ENCODE data around the gene BPGM.
"Not testable (repeated sequence)": the region's sequence is repeated elsewhere in the genome, so short reads cannot be mapped to it uniquely, and the experiment has no call there.

BPGM gene

GRCh38 chr7:134665045-134665444 lies 18.4 kb downstream of the BPGM start:
- not testable (repeated sequence) for H3K36me3 ChIP-seq (ENCODE audit: insufficient read depth, low read length); H3K9ac ChIP-seq (ENCODE audit: low read depth, low read length); H3K9me3 ChIP-seq (ENCODE audit: control insufficient read depth, insufficient read depth, low read length)
- H3K4me1 ChIP-seq (ENCODE audit: insufficient read depth, low read length): peaks cover 11% of the 10 kb centered on the region; the same call in 1 of the 2 replicates

GRCh38 chr7:134667899-134668298 lies 21.2 kb downstream of the BPGM start:
- Histone ChIP-seq H3K9ac (ENCODE audit: low read depth, low read length) (no peak overlapping the region), H3K36me3 (ENCODE audit: insufficient read depth, low read length) (no peaks in the 10 kb centered on the region), H3K9me3 (ENCODE audit: control insufficient read depth, insufficient read depth, low read length) (no peaks in the 10 kb centered on the region), H3K4me1 (ENCODE audit: insufficient read depth, low read length) (peaks cover 13% of the 10 kb centered on the region; the same call in 1 of the 2 replicates)

- H3K9me3 ChIP-seq (ENCODE audit: control insufficient read depth, insufficient read depth, low read length): peaks cover 2% of the 10 kb centered on the region; the same call in 1 of the 2 replicates
- peaks cover 13% of the 10 kb centered on the region; the same call in 1 of the 2 replicates for H3K4me1 ChIP-seq (ENCODE audit: insufficient read depth, low read length)
- 0 out of 2 replicates have a peak, but pooled peaks cover 2% of the 10 kb centered on the region for H3K36me3 ChIP-seq (ENCODE audit: insufficient read depth, low read length)
- H3K9ac ChIP-seq (ENCODE audit: low read depth, low read length): no peak overlapping the region
These were observed 22.7 kb downstream of the BPGM start for GRCh38 chr7:134669388-134669787.

- Histone ChIP-seq H3K9ac (ENCODE audit: low read depth, low read length) (no peak overlapping the region), H3K9me3 (ENCODE audit: control insufficient read depth, insufficient read depth, low read length) (peaks cover 2% of the 10 kb centered on the region; the same call in 1 of the 2 replicates), H3K36me3 (ENCODE audit: insufficient read depth, low read length) (0 out of 2 replicates have a peak, but pooled peaks cover 2% of the 10 kb centered on the region), H3K4me1 (ENCODE audit: insufficient read depth, low read length) (peaks cover 13% of the 10 kb centered on the region; the same call in 1 of the 2 replicates)
These were observed 23.3 kb downstream of the BPGM start for GRCh38 chr7:134669845-134670373.

- Histone ChIP-seq H3K9ac (ENCODE audit: low read depth, low read length) (no peak overlapping the region), H3K4me1 (ENCODE audit: insufficient read depth, low read length) (peaks cover 18% of the 10 kb centered on the region; the same call in 1 of the 2 replicates), H3K9me3 (ENCODE audit: control insufficient read depth, insufficient read depth, low read length) (peaks cover 2% of the 10 kb centered on the region; the same call in 1 of the 2 replicates), H3K36me3 (ENCODE audit: insufficient read depth, low read length) (0 out of 2 replicates have a peak, but pooled peaks cover 2% of the 10 kb centered on the region)
These were observed 25.0 kb downstream of the BPGM start for GRCh38 chr7:134671609-134672008.

GRCh38 chr7:134674424-134674823 lies 27.8 kb downstream of the BPGM start:
- Histone ChIP-seq H3K4me1 (ENCODE audit: insufficient read depth, low read length) (peaks cover 18% of the 10 kb centered on the region), H3K9ac (ENCODE audit: low read depth, low read length) (no peak overlapping the region), H3K36me3 (ENCODE audit: insufficient read depth, low read length) (0 out of 2 replicates have a peak, but pooled peaks cover 2% of the 10 kb centered on the region), H3K9me3 (ENCODE audit: control insufficient read depth, insufficient read depth, low read length) (peaks cover 2% of the 10 kb centered on the region; the same call in 1 of the 2 replicates)

GRCh38 chr7:134676743-134677142 lies 30.1 kb downstream of the BPGM start:
- peaks cover 10% of the 10 kb centered on the region for H3K4me1 ChIP-seq (ENCODE audit: insufficient read depth, low read length)
- 0 out of 2 replicates have a peak, but pooled peaks cover 2% of the 10 kb centered on the region for H3K36me3 ChIP-seq (ENCODE audit: insufficient read depth, low read length)
- H3K9ac ChIP-seq (ENCODE audit: low read depth, low read length): no peak overlapping the region
- H3K9me3 ChIP-seq (ENCODE audit: control insufficient read depth, insufficient read depth, low read length): peaks cover 2% of the 10 kb centered on the region; the same call in 1 of the 2 replicates

GRCh38 chr7:134678115-134678514 lies 31.5 kb downstream of the BPGM start:
- Histone ChIP-seq H3K9ac (ENCODE audit: low read depth, low read length) (no peak overlapping the region), H3K36me3 (ENCODE audit: insufficient read depth, low read length) (0 out of 2 replicates have a peak, but pooled peaks cover 2% of the 10 kb centered on the region), H3K9me3 (ENCODE audit: control insufficient read depth, insufficient read depth, low read length) (peaks cover 2% of the 10 kb centered on the region; the same call in 1 of the 2 replicates), H3K4me1 (ENCODE audit: insufficient read depth, low read length) (peaks cover 10% of the 10 kb centered on the region)

- H3K9me3 ChIP-seq (ENCODE audit: control insufficient read depth, insufficient read depth, low read length): peaks cover 2% of the 10 kb centered on the region; the same call in 1 of the 2 replicates
- H3K9ac ChIP-seq (ENCODE audit: low read depth, low read length): no peak overlapping the region
- H3K36me3 ChIP-seq (ENCODE audit: insufficient read depth, low read length): no peaks in the 10 kb centered on the region
- H3K4me1 ChIP-seq (ENCODE audit: insufficient read depth, low read length): peaks cover 10% of the 10 kb centered on the region
These were observed 32.4 kb downstream of the BPGM start for GRCh38 chr7:134679006-134679405.

- H3K36me3 ChIP-seq (ENCODE audit: insufficient read depth, low read length): no peaks in the 10 kb centered on the region
- no peak overlapping the region for H3K9ac ChIP-seq (ENCODE audit: low read depth, low read length)
- no peaks in the 10 kb centered on the region for H3K9me3 ChIP-seq (ENCODE audit: control insufficient read depth, insufficient read depth, low read length)
These were observed 37.5 kb downstream of the BPGM start for GRCh38 chr7:134684165-134684564.

GRCh38 chr7:134685250-134685649 lies 38.6 kb downstream of the BPGM start:
- H3K4me1 ChIP-seq (ENCODE audit: insufficient read depth, low read length): no peaks in the 10 kb centered on the region
- no peaks in the 10 kb centered on the region for H3K9me3 ChIP-seq (ENCODE audit: control insufficient read depth, insufficient read depth, low read length)
- no peak overlapping the region for H3K9ac ChIP-seq (ENCODE audit: low read depth, low read length)
- H3K36me3 ChIP-seq (ENCODE audit: insufficient read depth, low read length): no peaks in the 10 kb centered on the region

More at GRCh38 chr7:134684165-134684564, 37.5 kb downstream of the BPGM start:
- H3K4me1 ChIP-seq (ENCODE audit: insufficient read depth, low read length): no peaks in the 10 kb centered on the region

- Histone ChIP-seq H3K9ac (ENCODE audit: low read depth, low read length) (no peak overlapping the region), H3K9me3 (ENCODE audit: control insufficient read depth, insufficient read depth, low read length) (no peaks in the 10 kb centered on the region), H3K36me3 (ENCODE audit: insufficient read depth, low read length) (no peaks in the 10 kb centered on the region), H3K4me1 (ENCODE audit: insufficient read depth, low read length) (no peaks in the 10 kb centered on the region)
These were observed 40.1 kb downstream of the BPGM start for GRCh38 chr7:134686786-134687185.

GRCh38 chr7:134689550-134689949 lies 42.9 kb downstream of the BPGM start:
- H3K9me3 ChIP-seq (ENCODE audit: control insufficient read depth, insufficient read depth, low read length); H3K4me1 ChIP-seq (ENCODE audit: insufficient read depth, low read length); H3K9ac ChIP-seq (ENCODE audit: low read depth, low read length); H3K36me3 ChIP-seq (ENCODE audit: insufficient read depth, low read length): not testable (repeated sequence)

- H3K4me1 ChIP-seq (ENCODE audit: insufficient read depth, low read length): peaks cover 4% of the 10 kb centered on the region; the same call in 1 of the 2 replicates
- H3K9me3 ChIP-seq (ENCODE audit: control insufficient read depth, insufficient read depth, low read length): no peaks in the 10 kb centered on the region
- no peak overlapping the region for H3K9ac ChIP-seq (ENCODE audit: low read depth, low read length)
- no peaks in the 10 kb centered on the region for H3K36me3 ChIP-seq (ENCODE audit: insufficient read depth, low read length)
These were observed 43.4 kb downstream of the BPGM start for GRCh38 chr7:134690016-134690415.

Measured in ES-I3 (cell line).